ENCODE measurements around the gene C11orf16.

DNA sequence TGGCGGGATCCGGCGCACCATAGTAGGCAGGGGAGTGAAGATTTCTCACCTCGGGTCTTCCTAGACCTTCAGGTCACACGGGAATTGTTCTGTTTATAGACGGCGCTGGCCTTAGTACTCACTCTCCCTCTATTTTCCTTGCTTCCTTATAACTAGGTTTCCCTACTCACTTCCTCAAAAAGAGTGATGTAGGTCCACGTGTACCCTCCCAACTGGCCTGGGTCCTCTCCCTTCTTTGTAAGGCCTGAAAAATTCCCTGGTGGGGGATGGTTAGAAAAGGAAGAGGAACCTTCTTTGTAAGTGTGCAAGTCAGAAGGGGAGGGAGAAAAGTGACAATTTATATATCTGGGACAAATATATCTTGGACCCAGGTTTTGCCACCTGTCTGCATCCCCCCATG, 34.4 kb upstream of the C11orf16 start:
- TF ChIP-seq CTCF (IDR thresholded peaks at IDR 0.05; ENCODE audit: insufficient read depth, low read depth, low read length) = no peak
- TF ChIP-seq EZH2 (IDR thresholded peaks at IDR 0.05; ENCODE audit: insufficient read depth, low read length) = no peak
